Testis (tissue), 3 donors: ENCODE data around the gene AUTS2. TPM values are rescaled to one million over a fixed set of nuclear protein-coding genes. Genes with fewer than 3 reads are reported as not detected.

Experiments used
- DNase-seq: peaks from one replicate; pipeline ENCODE4 v3.0.0-alpha.2; 2019
- H3K27ac ChIP-seq, 2 donors: fragments of 200-600 bp; sonication (generic); one replicate each; pipeline ENCODE4 v1.5.1; 2019
- H3K27me3 ChIP-seq: fragments of 200-600 bp; sonication (generic); one replicate; pipeline ENCODE4 v1.5.1; 2019
- H3K36me3 ChIP-seq: fragments of 200-600 bp; sonication (generic); one replicate; pipeline ENCODE4 v1.5.1; 2017; ENCODE audit warnings: low read depth; ENCODE audit errors: missing control alignments
- H3K4me1 ChIP-seq: fragments of 200-600 bp; sonication (generic); one replicate; pipeline ENCODE4 v1.5.1; 2019
- H3K4me3 ChIP-seq, 2 donors: fragments of 200-600 bp; sonication (generic); one replicate each; pipeline ENCODE4 v1.5.1; 2017 to 2019
- H3K9me3 ChIP-seq: fragments of 200-600 bp; sonication (generic); one replicate; pipeline ENCODE4 v1.5.1; 2017
- CTCF ChIP-seq, 3 experiments: fragments of 450-650 bp in 2 of 3; fragments of 200-600 bp in 1 of 3; sonication (generic) in 1 of 3; IDR thresholded peaks; one replicate each; pipeline ENCODE4 v1.5.1; 2016 to 2019; ENCODE audit warnings: antibody characterized with exemption in 3 of 3, mild to moderate bottlenecking in 2 of 3, moderate library complexity in 1 of 3
- POLR2A ChIP-seq: fragments of 450-650 bp; IDR thresholded peaks from one replicate; pipeline ENCODE4 v1.6.1; 2017; ENCODE audit warnings: antibody characterized with exemption, mild to moderate bottlenecking, moderate library complexity
- WGBS, 2 donors: methylation state at CpG; one replicate each; pipeline ENCODE4 v1.1.5; 2018; 5-methylcytosine and 5-hydroxymethylcytosine counted together
- intact Hi-C: fragments of 100-400 bp; cut with DNase I; formaldehyde crosslinking; loops from one replicate; pipeline ENCODE4 v1.15.1; 2023; ENCODE audit warnings: low total_unique reads
- polyA plus RNA-seq: library from polyadenylated mRNA; stranded (reverse); fragments of 350-450 nt; fragmentation: Illumina TruSeq; extraction: RNeasy Lipid Tissue Mini Kit (QIAGEN cat#74804); gene quantifications from one replicate; pipeline ENCODE4 v1.2.3, GENCODE V29; 2014; ENCODE audit warnings: low read depth, low replicate concordance; ENCODE audit not compliant: insufficient read depth
- total RNA-seq, 2 donors: library from RNA; depleted of rRNA; stranded (reverse); fragments of >200 nt; gene quantifications; one replicate each; pipeline ENCODE4 v1.2.3, GENCODE V29; 2016

AUTS2 gene
- total and polyA plus RNA-seq, 3 donors from 2014 or later: 21.3 to 75.5 (median 56.1) TPM

DNA sequence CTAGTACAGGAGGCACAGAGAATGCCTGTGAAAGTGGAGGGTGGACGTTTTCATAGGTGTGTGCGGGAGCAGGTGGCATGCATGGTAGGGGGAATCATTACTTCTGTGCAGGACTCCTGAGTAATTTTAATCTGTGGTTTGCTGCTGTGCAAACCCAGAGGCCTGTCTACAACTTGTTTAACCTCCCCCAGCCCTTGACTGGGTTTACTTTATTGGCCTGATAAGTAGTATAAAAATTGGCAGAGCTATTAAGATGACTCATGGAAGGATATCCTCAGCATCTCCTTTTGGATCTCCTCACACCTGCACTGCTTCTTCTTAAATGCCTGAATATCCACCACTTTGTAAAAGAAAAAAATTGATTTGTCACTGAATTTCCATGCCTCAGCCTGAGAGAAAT lies 104.8 kb downstream of the AUTS2 start:
- Histone ChIP-seq H3K27ac (no peak overlapping the region), H3K4me1 (no peaks in the 10 kb centered on the region), H3K36me3 (no peaks in the 10 kb centered on the region), H3K27me3 (no peaks in the 10 kb centered on the region), H3K4me3 (no peak overlapping the region), H3K9me3 (no peaks in the 10 kb centered on the region)
- 38 to 45% methylated on average over 2 of the region's 2 CpGs for WGBS, 2 donors
- intact Hi-C loops: no loop called here
- no peak for DNase-seq
- TF ChIP-seq CTCF (IDR thresholded peaks at IDR 0.05): no peak

DNA sequence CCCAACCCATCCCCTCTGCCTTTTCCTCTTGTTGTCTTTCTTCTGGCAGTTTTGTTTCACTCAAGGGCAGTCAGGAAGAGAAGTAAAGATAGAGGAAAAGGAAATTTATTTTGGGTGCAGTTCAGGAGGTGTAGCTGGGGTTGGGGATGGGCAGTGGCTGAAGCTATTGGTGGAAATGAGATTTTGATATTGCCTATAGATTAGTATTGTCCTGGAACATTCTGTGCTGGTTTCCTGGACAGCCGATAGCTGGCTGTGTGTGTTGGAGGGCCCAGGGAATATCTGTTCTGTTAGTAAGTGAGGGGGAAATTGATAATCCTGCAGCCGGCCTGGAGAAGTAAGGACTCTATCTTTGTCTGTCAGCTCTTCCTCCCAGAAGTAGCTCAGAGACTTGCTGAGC lies 107.8 kb downstream of the AUTS2 start:
- H3K27me3 ChIP-seq: no peaks in the 10 kb centered on the region
- intact Hi-C loops: no loop called here
- no peak for DNase-seq
- TF ChIP-seq POLR2A: no peak
- TF ChIP-seq CTCF (IDR thresholded peaks at IDR 0.05): no peak
- no peaks in the 10 kb centered on the region for H3K9me3 ChIP-seq
- H3K27ac ChIP-seq: no peak overlapping the region
- no peak overlapping the region for H3K4me3 ChIP-seq
- peaks cover 12% of the 10 kb centered on the region for H3K4me1 ChIP-seq
- no peaks in the 10 kb centered on the region for H3K36me3 ChIP-seq
- WGBS, 2 donors: 53 to 63% methylated on average over 2 of the region's 2 CpGs

DNA sequence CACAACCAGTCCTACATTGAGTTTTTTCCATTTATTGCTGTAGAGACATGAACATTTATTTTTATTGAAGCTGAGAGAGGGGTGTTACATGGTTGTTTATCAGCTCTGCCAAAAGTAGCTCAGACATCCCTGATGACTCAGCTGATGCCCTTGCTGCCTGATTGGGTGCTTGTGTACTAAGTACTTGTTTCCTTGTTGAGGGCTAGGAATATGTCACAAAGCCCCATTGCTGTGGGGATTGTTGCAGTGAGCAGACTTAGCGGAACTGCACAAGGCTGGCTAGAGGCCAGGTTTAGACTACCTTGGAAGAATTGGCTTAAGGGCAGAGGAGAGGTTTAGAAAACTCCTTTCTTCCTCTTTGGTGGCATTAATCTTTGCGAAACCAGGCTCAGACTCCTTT lies 110.6 kb downstream of the AUTS2 start:
- H3K27me3 ChIP-seq: no peaks in the 10 kb centered on the region
- H3K4me1 ChIP-seq: peaks cover 12% of the 10 kb centered on the region
- no peaks in the 10 kb centered on the region for H3K36me3 ChIP-seq
- DNase-seq: no peak
- intact Hi-C loops: no loop called here
- no peak for TF ChIP-seq POLR2A
- TF ChIP-seq CTCF (IDR thresholded peaks at IDR 0.05): no peak
- H3K27ac ChIP-seq: no peak overlapping the region
- 72 to 73% methylated on average over 2 of the region's 2 CpGs for WGBS, 2 donors
- no peak overlapping the region for H3K4me3 ChIP-seq
- H3K9me3 ChIP-seq: no peaks in the 10 kb centered on the region

DNA sequence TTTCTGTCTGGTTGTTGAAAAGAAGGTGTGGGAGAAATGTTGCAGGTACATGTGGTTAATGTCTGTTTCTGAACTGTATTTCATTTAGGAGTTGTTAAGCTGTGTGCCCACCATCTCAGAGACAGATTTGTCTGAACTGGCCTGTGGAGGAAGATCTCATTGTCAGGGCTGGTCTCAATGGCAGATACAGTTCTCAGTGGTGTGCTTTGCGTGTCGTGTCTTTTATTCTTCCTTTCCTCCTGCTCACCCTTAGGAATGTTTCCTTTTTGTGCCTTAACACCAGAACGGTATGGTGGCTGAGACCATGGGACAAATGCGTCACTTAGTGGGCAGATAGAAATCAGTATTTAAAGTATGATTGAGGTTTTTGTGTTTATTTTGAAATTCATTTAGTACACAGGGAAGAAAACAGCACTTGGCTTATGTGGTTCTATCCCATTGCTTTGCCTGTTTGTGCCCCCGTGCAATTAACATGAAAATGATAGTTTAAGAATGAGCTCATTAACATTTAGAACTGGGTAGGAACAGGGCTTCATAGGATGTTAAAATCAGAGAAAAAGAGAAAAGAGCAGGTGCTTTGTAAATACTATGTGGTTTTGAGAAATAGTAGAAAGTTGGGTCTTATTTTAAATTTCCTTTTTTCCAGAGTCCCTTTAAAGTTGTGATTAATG lies 112.6 kb downstream of the AUTS2 start:
- TF ChIP-seq POLR2A (no peak), CTCF (IDR thresholded peaks at IDR 0.05) (no peak)
- no peaks in the 10 kb centered on the region for H3K9me3 ChIP-seq
- H3K36me3 ChIP-seq: no peaks in the 10 kb centered on the region
- no peak overlapping the region for H3K4me3 ChIP-seq
- H3K27ac ChIP-seq: no peak overlapping the region
- intact Hi-C loops: no loop called here
- WGBS, 2 donors: 81 to 90% methylated on average over 5 of the region's 5 CpGs
- peaks cover 12% of the 10 kb centered on the region for H3K4me1 ChIP-seq
- no peaks in the 10 kb centered on the region for H3K27me3 ChIP-seq
- DNase-seq: no peak

DNA sequence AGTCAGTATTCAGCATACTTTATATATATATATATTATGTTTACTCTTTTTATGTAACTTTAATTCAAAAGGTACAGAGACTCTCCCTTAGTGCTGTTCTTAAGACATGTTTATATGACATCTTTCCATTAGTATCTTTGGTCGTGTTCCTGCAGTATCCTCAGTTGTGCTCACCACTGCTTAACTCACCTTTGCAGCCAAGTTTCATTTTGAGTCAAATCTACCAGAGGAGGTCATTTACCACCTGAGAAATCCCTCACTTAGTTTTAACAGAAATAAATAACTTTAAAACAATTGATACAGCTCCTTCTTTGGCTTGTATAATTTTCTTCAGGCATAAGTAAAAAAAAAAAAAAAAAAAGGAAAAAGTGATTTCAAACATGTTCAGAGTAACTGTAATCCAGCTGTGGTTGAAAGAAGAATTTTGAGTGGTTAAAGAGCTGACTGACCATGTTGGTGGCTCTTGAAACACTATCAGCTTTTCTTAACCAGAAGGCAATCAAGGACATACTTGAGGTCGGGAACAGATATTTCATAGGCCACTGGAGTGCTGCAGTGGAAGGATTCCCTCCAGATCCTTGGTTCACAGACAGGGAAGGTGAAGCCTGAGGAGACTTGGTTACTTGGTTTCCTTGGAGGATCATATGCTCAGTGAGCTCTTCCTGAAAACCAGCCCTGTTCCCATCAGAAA lies 116.8 kb downstream of the AUTS2 start:
- H3K36me3 ChIP-seq: no peaks in the 10 kb centered on the region
- H3K27me3 ChIP-seq: no peaks in the 10 kb centered on the region
- no peak for DNase-seq
- H3K4me3 ChIP-seq: no peak overlapping the region
- no peaks in the 10 kb centered on the region for H3K4me1 ChIP-seq
- TF ChIP-seq POLR2A (no peak), CTCF (IDR thresholded peaks at IDR 0.05) (no peak)
- H3K27ac ChIP-seq: no peak overlapping the region
- 71 to 87% methylated on average over 2 of the region's 2 CpGs for WGBS, 2 donors
- H3K9me3 ChIP-seq: no peaks in the 10 kb centered on the region
- intact Hi-C loops: no loop called here
